Measurements from ENCODE around the gene ZBTB1. TPM values are rescaled to one million over a fixed set of nuclear protein-coding genes. Genes with fewer than 3 reads are reported as not detected.

Gene ZBTB1
- total and polyA plus RNA-seq, 2 donors (not counting 3 experiments of a cell fraction or from before 2014, with no cell fraction given), result 9.7 to 32.2 TPM

DNA sequence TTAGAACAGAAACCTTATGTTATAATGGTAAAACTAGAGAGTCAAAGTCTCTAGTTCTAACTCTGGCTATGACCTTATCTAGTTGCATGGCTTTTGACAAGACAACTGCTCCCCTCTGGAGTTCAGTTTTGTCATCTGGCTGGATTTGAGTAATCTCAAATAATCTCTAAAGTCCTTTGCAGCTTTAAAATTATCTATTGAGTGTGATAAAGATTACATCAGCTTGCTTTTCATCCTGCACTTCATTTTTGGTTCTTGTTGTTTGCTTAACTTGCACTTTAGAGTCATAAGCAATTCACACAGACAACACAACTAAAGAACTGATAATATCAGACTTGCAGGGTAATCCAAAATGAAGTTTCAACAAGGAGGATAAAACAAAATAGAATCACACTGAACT lies 37.0 kb upstream of the ZBTB1 start:
- Histone ChIP-seq H4K20me1 (replicated peaks; ENCODE audit: control insufficient read depth, extremely low read depth, insufficient read depth, low read length) (no peaks in the 10 kb centered on the region), H3K9me3 (replicated peaks; ENCODE audit: control insufficient read depth, insufficient read depth, low read length) (no peaks in the 10 kb centered on the region), H3K27me3 (ENCODE audit: control insufficient read depth in 2 of 2, insufficient read depth in 2 of 2, low read length in 2 of 2) (no peaks in the 10 kb centered on the region), H3K27ac (ENCODE audit: insufficient read depth, low read depth, low read length) (no peak overlapping the region), H3K4me2 (ENCODE audit: insufficient read depth, low read length) (no peak overlapping the region), H3K4me1 (ENCODE audit: control insufficient read depth, extremely low read depth, insufficient read depth, low read length) (peaks cover 14% of the 10 kb centered on the region), H3K36me3 (ENCODE audit: control insufficient read depth in 2 of 2, extremely low read depth in 1 of 2, insufficient read depth in 2 of 2, low read length in 2 of 2) (no peaks in the 10 kb centered on the region), H3K9me1 (replicated peaks; ENCODE audit: control insufficient read depth, extremely low read depth, insufficient read depth, low read length) (no peaks in the 10 kb centered on the region), H3K4me3 (replicated peaks in 1 of 3; ENCODE audit: insufficient read depth in 1 of 3, low read depth in 1 of 3, low read length in 3 of 3) (no peak overlapping the region), H3K79me2 (ENCODE audit: control insufficient read depth, insufficient read depth, low read length) (no peaks in the 10 kb centered on the region), H3K9ac (replicated peaks; ENCODE audit: extremely low read depth, insufficient read depth, low read length) (no peak overlapping the region), H2AFZ (ENCODE audit: low read depth, low read length) (no peak overlapping the region)
- dilution Hi-C loops (cut with MboI; ENCODE audit: extremely low pct_ligation_motif_present, low sequenced_read_pairs) (no loop called here), intact Hi-C loops (cut with micrococcal nuclease) (no loop called here)
- CTCF ChIA-PET, result interaction anchor here (1.2 to 4.0 kb wide), 4 partner anchors 11 to 123 kb away, joined by 3 to 32 read pairs (median 17); no protein-coding TSS in a partner anchor
- no TSS peak for BruUV-seq (replicated peaks)
- TF ChIP-seq, protein P1, sequence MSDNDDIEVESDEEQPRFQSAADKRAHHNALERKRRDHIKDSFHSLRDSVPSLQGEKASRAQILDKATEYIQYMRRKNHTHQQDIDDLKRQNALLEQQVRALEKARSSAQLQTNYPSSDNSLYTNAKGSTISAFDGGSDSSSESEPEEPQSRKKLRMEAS (IDR thresholded peaks at IDR 0.05; ENCODE audit: insufficient read depth, insufficient read length), result no peak
- POLR2A ChIA-PET, result no interaction called here
- no peak for DNase-seq (ENCODE audit: low read depth, low spot score)
- no peak for FAIRE-seq

DNA sequence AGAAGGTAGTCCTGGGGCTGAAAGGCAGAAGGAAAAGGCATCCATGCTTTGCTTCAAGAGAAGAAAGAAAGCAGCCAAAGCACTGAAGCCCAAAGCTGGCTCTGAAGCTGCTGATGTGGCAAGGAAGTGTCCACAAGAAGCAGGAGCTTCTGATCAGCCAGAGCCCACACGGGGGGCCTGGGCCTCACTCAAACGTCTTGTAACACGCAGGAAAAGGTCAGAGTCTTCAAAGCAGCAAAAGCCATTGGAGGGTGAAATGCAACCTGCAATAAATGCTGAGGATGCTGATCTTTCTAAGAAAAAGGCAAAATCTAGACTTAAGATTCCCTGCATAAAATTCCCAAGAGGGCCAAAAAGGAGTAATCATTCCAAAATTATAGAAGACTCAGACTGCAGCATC lies 36.1 kb upstream of the ZBTB1 start:
- Histone ChIP-seq H3K9me1 (replicated peaks; ENCODE audit: control insufficient read depth, extremely low read depth, insufficient read depth, low read length) (no peaks in the 10 kb centered on the region), H3K79me2 (ENCODE audit: control insufficient read depth, insufficient read depth, low read length) (no peaks in the 10 kb centered on the region), H4K20me1 (replicated peaks; ENCODE audit: control insufficient read depth, extremely low read depth, insufficient read depth, low read length) (no peaks in the 10 kb centered on the region), H3K9ac (replicated peaks; ENCODE audit: extremely low read depth, insufficient read depth, low read length) (no peak overlapping the region), H3K4me1 (ENCODE audit: control insufficient read depth, extremely low read depth, insufficient read depth, low read length) (peaks cover 14% of the 10 kb centered on the region), H3K9me3 (replicated peaks; ENCODE audit: control insufficient read depth, insufficient read depth, low read length) (no peaks in the 10 kb centered on the region), H3K27ac (ENCODE audit: insufficient read depth, low read depth, low read length) (no peak overlapping the region), H3K36me3 (ENCODE audit: control insufficient read depth in 2 of 2, extremely low read depth in 1 of 2, insufficient read depth in 2 of 2, low read length in 2 of 2) (no peaks in the 10 kb centered on the region), H2AFZ (ENCODE audit: low read depth, low read length) (no peak overlapping the region), H3K4me2 (ENCODE audit: insufficient read depth, low read length) (no peak overlapping the region), H3K27me3 (ENCODE audit: control insufficient read depth in 2 of 2, insufficient read depth in 2 of 2, low read length in 2 of 2) (no peaks in the 10 kb centered on the region), H3K4me3 (replicated peaks in 1 of 3; ENCODE audit: insufficient read depth in 1 of 3, low read depth in 1 of 3, low read length in 3 of 3) (no peak overlapping the region)
- dilution Hi-C loops (cut with MboI; ENCODE audit: extremely low pct_ligation_motif_present, low sequenced_read_pairs), result no loop called here
- no peak for TF ChIP-seq POLR2A (IDR thresholded peaks at IDR 0.05; ENCODE audit: low read depth, low read length)
- TF ChIP-seq FOS (IDR thresholded peaks at IDR 0.05; ENCODE audit: borderline replicate concordance, insufficient read depth, low read length), result no peak
- no peak for TF ChIP-seq MYC (IDR thresholded peaks at IDR 0.05; ENCODE audit: low read depth, low read length)
- no peak for TF ChIP-seq JUN (IDR thresholded peaks at IDR 0.05; ENCODE audit: borderline replicate concordance, insufficient read depth, insufficient read length, low read depth)
- TF ChIP-seq, protein P2, sequence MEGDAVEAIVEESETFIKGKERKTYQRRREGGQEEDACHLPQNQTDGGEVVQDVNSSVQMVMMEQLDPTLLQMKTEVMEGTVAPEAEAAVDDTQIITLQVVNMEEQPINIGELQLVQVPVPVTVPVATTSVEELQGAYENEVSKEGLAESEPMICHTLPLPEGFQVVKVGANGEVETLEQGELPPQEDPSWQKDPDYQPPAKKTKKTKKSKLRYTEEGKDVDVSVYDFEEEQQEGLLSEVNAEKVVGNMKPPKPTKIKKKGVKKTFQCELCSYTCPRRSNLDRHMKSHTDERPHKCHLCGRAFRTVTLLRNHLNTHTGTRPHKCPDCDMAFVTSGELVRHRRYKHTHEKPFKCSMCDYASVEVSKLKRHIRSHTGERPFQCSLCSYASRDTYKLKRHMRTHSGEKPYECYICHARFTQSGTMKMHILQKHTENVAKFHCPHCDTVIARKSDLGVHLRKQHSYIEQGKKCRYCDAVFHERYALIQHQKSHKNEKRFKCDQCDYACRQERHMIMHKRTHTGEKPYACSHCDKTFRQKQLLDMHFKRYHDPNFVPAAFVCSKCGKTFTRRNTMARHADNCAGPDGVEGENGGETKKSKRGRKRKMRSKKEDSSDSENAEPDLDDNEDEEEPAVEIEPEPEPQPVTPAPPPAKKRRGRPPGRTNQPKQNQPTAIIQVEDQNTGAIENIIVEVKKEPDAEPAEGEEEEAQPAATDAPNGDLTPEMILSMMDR (IDR thresholded peaks at IDR 0.05; ENCODE audit: extremely low read depth in 1 of 2, insufficient read depth in 1 of 2, low read depth in 1 of 2, low read length in 2 of 2), result no peak
- no peak for TF ChIP-seq EZH2 (IDR thresholded peaks at IDR 0.05; ENCODE audit: borderline replicate concordance, low read depth, low read length, severe bottlenecking)
- no peak for TF ChIP-seq GATA2 (IDR thresholded peaks at IDR 0.05; ENCODE audit: insufficient read depth, insufficient read length, low read depth, low read length)
- TF ChIP-seq POLR2AphosphoS5 (IDR thresholded peaks at IDR 0.05; ENCODE audit: insufficient read depth, low read depth, low read length), result no peak
- TF ChIP-seq, protein P1 (IDR thresholded peaks at IDR 0.05; ENCODE audit: insufficient read depth, insufficient read length), result no peak
- CTCF ChIA-PET, result interaction anchor here (0.7 to 1.4 kb wide), 2 partner anchors 38 to 124 kb away, joined by 3 to 6 read pairs; no protein-coding TSS in a partner anchor
- intact Hi-C loops (cut with micrococcal nuclease), result no loop called here
- no peak for FAIRE-seq
- POLR2A ChIA-PET, result no interaction called here
- no TSS peak for BruUV-seq (replicated peaks)
- no peak for DNase-seq (ENCODE audit: low read depth, low spot score)
